HCT116 (cell line): ENCODE results near the gene EXOSC10. TPM values are rescaled to one million over a fixed set of nuclear protein-coding genes. Genes with fewer than 3 reads are reported as not detected.

ENCODE experiments used
- ATAC-seq: fragments of 200-7000 bp; cut with Tn5 transposase; 2 replicates; pipeline ENCODE4 v1.9.1; 2020; ENCODE audit warnings: mild to moderate bottlenecking, moderate library complexity
- BruUV-seq: library from RNA; stranded (reverse); fragments of 400-500 nt; replicated peaks from 2 replicates; lab custom pipeline; 2021; lab: Mats Ljungman, UMichigan
- CTCF ChIA-PET: fragments of 300-600 bp; sonication (Branson Sonifier 250); formaldehyde crosslinking; loops from one replicate; lab custom pipeline; 2021; ENCODE audit warnings: antibody characterized with exemption; lab: Charles Lee
- POLR2A ChIA-PET: fragments of 300-600, 350-600 bp; sonication (Branson Sonifier 250); formaldehyde crosslinking; loops from one replicate; lab custom pipeline; 2021; ENCODE audit warnings: antibody characterized with exemption; lab: Charles Lee
- RAD21 ChIA-PET, 2 experiments: fragments of 300-600 bp; sonication (Branson Sonifier 250); formaldehyde crosslinking; loops; one replicate each; lab custom pipeline; 2023; ENCODE audit warnings: low total read pairs in 2 of 2; ENCODE audit not compliant: uncharacterized antibody in 2 of 2, unreplicated experiment in 2 of 2, low non-redundant PET in 1 of 2; lab: Charles Lee
- DNase-seq: peaks from one replicate; pipeline ENCODE4 v3.0.0-alpha.2; 2010; ENCODE audit warnings: low read depth, low spot score
- H2AFZ ChIP-seq: fragments of 200-600 bp; shearing (Covaris generic), sonication (generic); 2 replicates; pipeline ENCODE4 v1.6.1; 2017; ENCODE audit warnings: low read depth, mixed run types, mixed read lengths, antibody characterized with exemption, low read length; ENCODE audit not compliant: poor library complexity, severe bottlenecking
- H3K27ac ChIP-seq: 2 replicates; pipeline ENCODE4 v1.5.1; 2012; ENCODE audit warnings: low read depth, low read length
- H3K27me3 ChIP-seq: fragments of 200-600 bp; sonication (generic); 2 replicates; pipeline ENCODE4 v1.6.1; 2016; ENCODE audit warnings: mixed run types, low read length, mixed read lengths; ENCODE audit not compliant: insufficient read depth
- H3K36me3 ChIP-seq, 2 experiments: fragments of 200-500 bp in 1 of 2; fragments of 200-600 bp in 1 of 2; sonication (Bioruptor generic) in 1 of 2; sonication (generic) in 1 of 2; 2 replicates each; pipeline versions ENCODE4 v1.5.1 to v1.6.1; 2014 to 2016; ENCODE audit warnings: low read length in 2 of 2, inconsistent platforms in 1 of 2, mixed read lengths in 1 of 2, mixed run types in 1 of 2; ENCODE audit not compliant: insufficient read depth in 2 of 2, control insufficient read depth in 1 of 2
- H3K4me1 ChIP-seq, 2 experiments: fragments of 200-600 bp in 1 of 2; sonication (generic) in 1 of 2; 2 replicates each; pipeline versions ENCODE4 v1.5.1 to v1.6.1; 2012 to 2017; ENCODE audit warnings: low read length in 2 of 2, inconsistent platforms in 1 of 2, mild to moderate bottlenecking in 1 of 2, mixed read lengths in 1 of 2, mixed run types in 1 of 2, moderate library complexity in 1 of 2; ENCODE audit not compliant: insufficient read depth in 2 of 2, control insufficient read depth in 1 of 2
- H3K4me2 ChIP-seq: fragments of 200-600 bp; sonication (generic); 2 replicates; pipeline ENCODE4 v1.6.1; 2017; ENCODE audit warnings: mixed run types, low read length, mixed read lengths
- H3K4me3 ChIP-seq, 2 experiments: fragments of 200-600 bp in 1 of 2; sonication (generic) in 1 of 2; replicated peaks in 1 of 2; 2 replicates each; pipeline ENCODE4 v1.5.1; 2011 to 2016; ENCODE audit warnings: low read length in 2 of 2, control low read depth in 1 of 2, low read depth in 1 of 2, mild to moderate bottlenecking in 1 of 2, mixed read lengths in 1 of 2, mixed run types in 1 of 2
- H3K79me2 ChIP-seq: fragments of 200-600 bp; sonication (generic); 2 replicates; pipeline ENCODE4 v1.6.1; 2017; ENCODE audit warnings: mild to moderate bottlenecking, mixed run types, low read length, moderate library complexity, mixed read lengths; ENCODE audit not compliant: insufficient read depth
- H3K9ac ChIP-seq: fragments of 200-600 bp; sonication (generic); 2 replicates; pipeline ENCODE4 v1.6.1; 2016; ENCODE audit warnings: low read length, mixed read lengths
- H3K9me2 ChIP-seq: fragments of 200-600 bp; sonication (generic), shearing (Covaris generic); 2 replicates; pipeline ENCODE4 v1.6.1; 2017; ENCODE audit warnings: mixed run types, mild to moderate bottlenecking, moderate library complexity; ENCODE audit not compliant: insufficient read depth
- H3K9me3 ChIP-seq, 2 experiments: fragments of 200-500 bp in 1 of 2; fragments of 200-600 bp in 1 of 2; sonication (Bioruptor generic) in 1 of 2; sonication (generic) in 1 of 2; 2 replicates each; pipeline ENCODE4 v1.6.1; 2014 to 2017; ENCODE audit warnings: low read length in 2 of 2, mixed read lengths in 2 of 2, inconsistent platforms in 1 of 2, low read depth in 1 of 2, mild to moderate bottlenecking in 1 of 2, mixed run types in 1 of 2, moderate library complexity in 1 of 2; ENCODE audit not compliant: control insufficient read depth in 1 of 2, insufficient read depth in 1 of 2
- H4K20me1 ChIP-seq: fragments of 200-600 bp; sonication (generic), shearing (Covaris generic); 2 replicates; pipeline ENCODE4 v1.6.1; 2017; ENCODE audit warnings: mixed run types, mild to moderate bottlenecking, moderate library complexity; ENCODE audit not compliant: insufficient read depth
- CBX3 ChIP-seq: IDR thresholded peaks from 2 replicates; pipeline ENCODE4 v1.6.1; 2012; ENCODE audit warnings: low read depth
- CEBPB ChIP-seq: IDR thresholded peaks from 2 replicates; pipeline ENCODE4 v1.6.1; 2012; ENCODE audit warnings: low read depth
- EGR1 ChIP-seq: IDR thresholded peaks from 2 replicates; pipeline ENCODE4 v1.6.1; 2012; ENCODE audit warnings: low read depth
- EZH2 ChIP-seq: fragments of 200-600 bp; sonication (generic); IDR thresholded peaks from 2 replicates; pipeline ENCODE4 v1.6.1; 2017; ENCODE audit warnings: antibody characterized with exemption, mixed run types
- EZH2phosphoT487 ChIP-seq: fragments of 200-600 bp; IDR thresholded peaks from 2 replicates; pipeline ENCODE4 v1.6.1; 2018; ENCODE audit warnings: antibody characterized with exemption, borderline replicate concordance
- POLR2AphosphoS5 ChIP-seq: IDR thresholded peaks from 2 replicates; pipeline ENCODE4 v1.6.1; 2011; ENCODE audit warnings: mild to moderate bottlenecking, low read depth, low read length, moderate library complexity
- REST ChIP-seq: IDR thresholded peaks from 2 replicates; pipeline ENCODE4 v1.6.1; 2012; ENCODE audit warnings: low read depth
- SIN3A ChIP-seq: IDR thresholded peaks from 2 replicates; pipeline ENCODE4 v1.6.1; 2012; ENCODE audit warnings: low read depth
- SP1 ChIP-seq: IDR thresholded peaks from 2 replicates; pipeline ENCODE4 v1.6.1; 2012; ENCODE audit warnings: low read depth
- TCF7L2 ChIP-seq: IDR thresholded peaks from 2 replicates; pipeline ENCODE4 v1.7.0; 2011; ENCODE audit warnings: borderline replicate concordance, inconsistent platforms; ENCODE audit not compliant: insufficient read depth, insufficient read length; ENCODE audit errors: extremely low read depth
- YY1 ChIP-seq: IDR thresholded peaks from 2 replicates; pipeline ENCODE4 v1.6.1; 2011; ENCODE audit warnings: low read length, low read depth, moderate library complexity, mild to moderate bottlenecking; ENCODE audit not compliant: insufficient replicate concordance; ENCODE audit errors: extremely low read depth
- ZFX ChIP-seq: fragments of 450-650 bp; IDR thresholded peaks from 2 replicates; pipeline ENCODE4 v1.6.1; 2017
- ZNF274 ChIP-seq: fragments of 200-500 bp; sonication (Bioruptor generic); IDR thresholded peaks from 2 replicates; pipeline ENCODE4 v1.6.1; 2014; ENCODE audit warnings: mild to moderate bottlenecking, low read depth, low read length, inconsistent platforms
- intact Hi-C: fragments of 100-400 bp; cut with micrococcal nuclease; formaldehyde crosslinking; loops from 2 replicates; pipeline ENCODE4 v1.10.0; 2022
- total RNA-seq: library from RNA; stranded (reverse); gene quantifications from one replicate; pipeline ENCODE4 v1.2.1, GENCODE V29; 2021; ENCODE audit not compliant: unreplicated experiment
- TF ChIP-seq, protein P1 (sequence below): IDR thresholded peaks from 2 replicates; pipeline ENCODE4 v1.6.1; 2012
- TF ChIP-seq, protein P2 (sequence below): IDR thresholded peaks from 2 replicates; pipeline ENCODE4 v1.6.1; 2011; ENCODE audit warnings: mild to moderate bottlenecking, low read length, moderate library complexity; ENCODE audit not compliant: insufficient replicate concordance; ENCODE audit errors: extremely low read depth

EXOSC10 gene
- total RNA-seq, 1 experiment from 2014 or later = 80.7 TPM

DNA sequence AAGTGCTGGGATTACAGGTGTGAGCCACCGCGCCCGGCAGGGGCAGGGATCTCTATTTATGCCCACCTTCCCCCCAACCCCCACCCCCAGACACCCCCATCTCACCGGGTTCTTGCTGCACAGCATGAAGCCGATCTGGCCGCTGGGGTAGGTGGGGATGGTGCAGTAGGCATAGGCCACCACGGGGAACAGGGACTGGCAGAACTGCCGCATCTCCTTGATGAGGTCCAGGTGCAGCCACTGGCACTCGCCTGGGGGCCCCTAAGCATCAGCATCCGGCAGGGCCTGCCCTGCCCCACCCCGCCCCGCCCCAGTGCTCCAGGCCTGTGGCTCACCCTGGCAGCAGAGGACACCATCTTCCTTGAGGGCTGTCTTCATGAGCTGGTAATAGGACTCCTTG is 44.0 kb downstream of the EXOSC10 start:
- ATAC-seq = no peak
- no peaks in the 10 kb centered on the region for H3K9me2 ChIP-seq
- TF ChIP-seq, protein P1, sequence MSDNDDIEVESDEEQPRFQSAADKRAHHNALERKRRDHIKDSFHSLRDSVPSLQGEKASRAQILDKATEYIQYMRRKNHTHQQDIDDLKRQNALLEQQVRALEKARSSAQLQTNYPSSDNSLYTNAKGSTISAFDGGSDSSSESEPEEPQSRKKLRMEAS = no peak
- TF ChIP-seq TCF7L2 = no peak
- TF ChIP-seq ZNF274 = no peak
- TF ChIP-seq POLR2AphosphoS5 = no peak
- no peak for TF ChIP-seq EGR1
- no peak for TF ChIP-seq CEBPB
- TF ChIP-seq SIN3A = no peak
- TF ChIP-seq REST = no peak
- no peak for TF ChIP-seq EZH2
- no peak for TF ChIP-seq EZH2phosphoT487
- no peak for TF ChIP-seq YY1
- TF ChIP-seq CBX3 = no peak
- TF ChIP-seq, protein P2, sequence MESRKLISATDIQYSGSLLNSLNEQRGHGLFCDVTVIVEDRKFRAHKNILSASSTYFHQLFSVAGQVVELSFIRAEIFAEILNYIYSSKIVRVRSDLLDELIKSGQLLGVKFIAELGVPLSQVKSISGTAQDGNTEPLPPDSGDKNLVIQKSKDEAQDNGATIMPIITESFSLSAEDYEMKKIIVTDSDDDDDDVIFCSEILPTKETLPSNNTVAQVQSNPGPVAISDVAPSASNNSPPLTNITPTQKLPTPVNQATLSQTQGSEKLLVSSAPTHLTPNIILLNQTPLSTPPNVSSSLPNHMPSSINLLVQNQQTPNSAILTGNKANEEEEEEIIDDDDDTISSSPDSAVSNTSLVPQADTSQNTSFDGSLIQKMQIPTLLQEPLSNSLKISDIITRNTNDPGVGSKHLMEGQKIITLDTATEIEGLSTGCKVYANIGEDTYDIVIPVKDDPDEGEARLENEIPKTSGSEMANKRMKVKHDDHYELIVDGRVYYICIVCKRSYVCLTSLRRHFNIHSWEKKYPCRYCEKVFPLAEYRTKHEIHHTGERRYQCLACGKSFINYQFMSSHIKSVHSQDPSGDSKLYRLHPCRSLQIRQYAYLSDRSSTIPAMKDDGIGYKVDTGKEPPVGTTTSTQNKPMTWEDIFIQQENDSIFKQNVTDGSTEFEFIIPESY = no peak
- no peak for TF ChIP-seq ZFX
- TF ChIP-seq SP1 = no peak
- TF ChIP-seq, all 23 proteins: peak for 0
- RAD21 ChIA-PET = no interaction called here
- H3K36me3 ChIP-seq = peaks cover 2 to 25% of the 10 kb centered on the region in 2 experiments; a peak in 2 of 4 replicates
- CTCF ChIA-PET = interaction anchor here (0.6 kb wide), 1 partner anchor 166 kb away, joined by 3 read pairs; no protein-coding TSS in a partner anchor
- H2AFZ ChIP-seq = no peak overlapping the region
- no peak for DNase-seq
- no peaks in the 10 kb centered on the region for H3K9me3 ChIP-seq
- intact Hi-C loops = no loop called here
- H3K27ac ChIP-seq = no peak overlapping the region
- POLR2A ChIA-PET = no interaction called here
- no peaks in the 10 kb centered on the region for H3K27me3 ChIP-seq
- H4K20me1 ChIP-seq = no peaks in the 10 kb centered on the region
- no peak overlapping the region for H3K4me2 ChIP-seq
- no peak overlapping the region for H3K4me3 ChIP-seq
- no peak overlapping the region for H3K9ac ChIP-seq
- peaks cover 0 to 15% of the 10 kb centered on the region in 2 experiments; a peak in 3 of 4 replicates for H3K4me1 ChIP-seq
- H3K79me2 ChIP-seq = peaks cover 40% of the 10 kb centered on the region
- no TSS peak for BruUV-seq
